Vagina (tissue), 2 donors: ENCODE results near the gene RASAL2.

Source experiments
- CTCF ChIP-seq, 3 experiments: fragments of 450-650 bp in 2 of 3; fragments of 200-600 bp in 1 of 3; sonication (generic) in 1 of 3; IDR thresholded peaks; one replicate each; pipeline ENCODE4 v1.5.1; 2017 to 2019; ENCODE audit warnings: antibody characterized with exemption in 3 of 3, mild to moderate bottlenecking in 2 of 3, moderate library complexity in 2 of 3
- POLR2A ChIP-seq, 2 donors: fragments of 450-650 bp; IDR thresholded peaks; one replicate each; pipeline ENCODE4 v1.6.1; 2017; ENCODE audit warnings: antibody characterized with exemption in 2 of 2, mild to moderate bottlenecking in 2 of 2, moderate library complexity in 2 of 2

DNA sequence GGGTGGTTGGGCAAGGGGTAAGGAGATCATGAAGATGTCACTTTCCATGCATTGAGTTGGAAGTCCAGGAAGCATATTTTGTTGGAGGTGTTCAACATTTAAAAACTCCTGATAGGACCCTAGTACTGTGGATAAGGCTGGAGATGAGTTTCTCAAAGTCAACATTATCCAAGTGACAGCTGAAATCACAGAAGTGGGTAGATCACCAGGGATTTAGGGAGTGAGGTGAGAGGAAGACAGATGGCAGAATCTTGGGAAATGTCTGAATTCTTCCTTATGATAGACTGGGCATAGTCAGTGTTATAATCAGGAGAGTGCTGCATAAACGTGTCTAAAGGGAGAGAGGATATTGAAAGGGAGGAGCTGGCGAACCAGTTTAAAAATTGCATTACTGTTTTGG lies 5.3 kb upstream of the RASAL2 start:
- TF ChIP-seq CTCF (IDR thresholded peaks at IDR 0.05) (no peak), POLR2A (IDR thresholded peaks at IDR 0.05) (no peak)
